ENCODE results near the gene FUT6.
A peak's percentile ranks its signal among the peaks of the same experiment; 100 is the strongest.
"Not testable (repeated sequence)": the region's sequence is repeated elsewhere in the genome, so short reads cannot be mapped to it uniquely, and the experiment has no call there.

FUT6 gene

GRCh38 chr19:5857203-5858081 lies 17.9 kb upstream of the FUT6 start:
- DNase-seq, result no peak

- DNase-seq, result not testable (repeated sequence)
Observed at GRCh38 chr19:5855151-5855550, 15.6 kb upstream of the FUT6 start.

GRCh38 chr19:5854121-5854520 lies 14.6 kb upstream of the FUT6 start:
- not testable (repeated sequence) for DNase-seq

- DNase-seq, result no peak
Observed at GRCh38 chr19:5851302-5851701, 11.8 kb upstream of the FUT6 start, which contains the start of gene FUT3. Gene FUT3 (minus strand): TSS chr19:5851449.

GRCh38 chr19:5850743-5851293 lies 11.3 kb upstream of the FUT6 start:
- DNase-seq, result no peak

- DNase-seq, result no peak
Observed at GRCh38 chr19:5850189-5850588, 10.7 kb upstream of the FUT6 start.

- not testable (repeated sequence) for DNase-seq
Observed at GRCh38 chr19:5848621-5849020, 9.1 kb upstream of the FUT6 start.

GRCh38 chr19:5847846-5848245 lies 8.3 kb upstream of the FUT6 start:
- not testable (repeated sequence) for DNase-seq

- no peak for DNase-seq
Observed at GRCh38 chr19:5844456-5845433, 5.2 kb upstream of the FUT6 start.

- DNase-seq, result no peak
Observed at GRCh38 chr19:5843295-5843927, 3.9 kb upstream of the FUT6 start.

- not testable (repeated sequence) for DNase-seq
Observed at GRCh38 chr19:5841735-5842111, 2.2 kb upstream of the FUT6 start.

GRCh38 chr19:5838353-5839064 lies 993 bp downstream of the FUT6 start:
- DNase-seq, result no peak

GRCh38 chr19:5837761-5838352 lies 1.6 kb downstream of the FUT6 start:
- DNase-seq, result no peak

GRCh38 chr19:5832527-5833216 lies 6.8 kb downstream of the FUT6 start:
- no peak for DNase-seq

- no peak for DNase-seq
Observed at GRCh38 chr19:5832061-5832460, 7.4 kb downstream of the FUT6 start.

GRCh38 chr19:5831159-5831558 lies 8.3 kb downstream of the FUT6 start:
- no peak for DNase-seq

GRCh38 chr19:5829567-5830310 lies 9.8 kb downstream of the FUT6 start:
- DNase-seq, result no peak

- DNase-seq, result peak; percentile 11
Observed at GRCh38 chr19:5828661-5829566, 10.6 kb downstream of the FUT6 start.
